Measurements from ENCODE around the gene APOBR.

GRCh38 chr16:28494121-28494851 is at the start of gene APOBR:
- TF ChIP-seq CTCF (IDR thresholded peaks at IDR 0.05) (no peak), POLR2AphosphoS5 (IDR thresholded peaks at IDR 0.05) (no peak), POLR2A (IDR thresholded peaks at IDR 0.05) (no peak), EP300 (IDR thresholded peaks at IDR 0.05) (no peak)
